K562 (cell line): ENCODE data around the gene EVC.

Experiments
- COPS2 ChIP-seq: fragments of 450-650 bp; conservative IDR thresholded peaks from 2 replicates; pipeline ENCODE4 v1.6.1; 2016; ENCODE audit warnings: mild to moderate bottlenecking, moderate library complexity
- ELF1 ChIP-seq: fragments of 200-800 bp; sonication (Bioruptor generic); IDR thresholded peaks from 2 replicates; pipeline ENCODE4 v1.6.1; 2016; ENCODE audit warnings: missing genetic modification characterization, missing compliant biosample characterization
- EP300 ChIP-seq: IDR thresholded peaks from 2 replicates; pipeline ENCODE4 v1.6.1; 2012; ENCODE audit warnings: low read length, improper control_type of control experiment
- FOXK2 ChIP-seq, 2 experiments: fragments of 450-650 bp; IDR thresholded peaks in 1 of 2; conservative IDR thresholded peaks in 1 of 2; 2 replicates each; pipeline ENCODE4 v1.6.1; 2016; ENCODE audit warnings: low read depth in 2 of 2, mild to moderate bottlenecking in 1 of 2
- MAZ ChIP-seq, 2 experiments: fragments of 450-650 bp in 1 of 2; sonication (generic) in 1 of 2; formaldehyde crosslinking; IDR thresholded peaks in 1 of 2; conservative IDR thresholded peaks in 1 of 2; 2 replicates each; pipeline versions ENCODE4 v1.4.0 to v1.5.0; 2020; ENCODE audit warnings: mild to moderate bottlenecking in 1 of 2, missing genetic modification reagents in 1 of 2
- STAG1 ChIP-seq: sonication (generic); formaldehyde crosslinking; IDR thresholded peaks from 2 replicates; pipeline ENCODE4 v1.5.0; 2020; ENCODE audit warnings: missing genetic modification reagents, borderline replicate concordance
- TF ChIP-seq, protein P1 (sequence below): fragments of 250-450 bp; sonication (Bioruptor Pico); IDR thresholded peaks from 2 replicates; pipeline ENCODE4 v1.5.0; 2020; ENCODE audit warnings: mild to moderate bottlenecking
- TF ChIP-seq, protein P2 (sequence below), 2 experiments: fragments of 200-800 bp in 1 of 2; sonication (Bioruptor generic) in 1 of 2; sonication (generic) in 1 of 2; formaldehyde crosslinking in 1 of 2; IDR thresholded peaks in 1 of 2; conservative IDR thresholded peaks in 1 of 2; 2 replicates each; pipeline versions ENCODE4 v1.5.0 to v1.6.1; 2016 to 2020; ENCODE audit warnings: missing compliant biosample characterization in 1 of 2, missing genetic modification characterization in 1 of 2, missing genetic modification reagents in 1 of 2

DNA sequence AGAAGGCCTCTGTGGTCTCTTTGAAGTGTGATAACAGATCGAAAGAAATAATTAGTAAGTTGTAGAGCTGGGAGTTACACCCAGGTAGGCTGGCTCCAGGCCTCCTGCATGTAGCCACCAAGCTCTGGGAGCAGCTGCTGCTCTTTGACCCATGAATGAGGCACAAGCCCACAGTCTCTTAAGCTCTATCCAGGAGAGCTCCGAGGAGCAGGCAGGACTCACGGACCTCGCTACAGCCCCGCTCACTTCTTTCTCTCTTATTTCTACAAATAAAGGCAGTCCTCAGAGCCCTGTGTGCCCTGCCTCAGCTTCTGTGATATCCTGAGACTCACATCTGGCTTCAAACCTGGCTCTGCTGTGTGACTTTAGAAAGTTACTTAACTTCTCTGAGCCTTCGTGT is 86.9 kb downstream of the EVC start:
- TF ChIP-seq, protein P1, sequence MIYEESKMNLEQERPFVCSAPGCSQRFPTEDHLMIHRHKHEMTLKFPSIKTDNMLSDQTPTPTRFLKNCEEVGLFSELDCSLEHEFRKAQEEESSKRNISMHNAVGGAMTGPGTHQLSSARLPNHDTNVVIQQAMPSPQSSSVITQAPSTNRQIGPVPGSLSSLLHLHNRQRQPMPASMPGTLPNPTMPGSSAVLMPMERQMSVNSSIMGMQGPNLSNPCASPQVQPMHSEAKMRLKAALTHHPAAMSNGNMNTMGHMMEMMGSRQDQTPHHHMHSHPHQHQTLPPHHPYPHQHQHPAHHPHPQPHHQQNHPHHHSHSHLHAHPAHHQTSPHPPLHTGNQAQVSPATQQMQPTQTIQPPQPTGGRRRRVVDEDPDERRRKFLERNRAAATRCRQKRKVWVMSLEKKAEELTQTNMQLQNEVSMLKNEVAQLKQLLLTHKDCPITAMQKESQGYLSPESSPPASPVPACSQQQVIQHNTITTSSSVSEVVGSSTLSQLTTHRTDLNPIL (CRISPR knock-in tag) = no peak
- TF ChIP-seq, protein P2, sequence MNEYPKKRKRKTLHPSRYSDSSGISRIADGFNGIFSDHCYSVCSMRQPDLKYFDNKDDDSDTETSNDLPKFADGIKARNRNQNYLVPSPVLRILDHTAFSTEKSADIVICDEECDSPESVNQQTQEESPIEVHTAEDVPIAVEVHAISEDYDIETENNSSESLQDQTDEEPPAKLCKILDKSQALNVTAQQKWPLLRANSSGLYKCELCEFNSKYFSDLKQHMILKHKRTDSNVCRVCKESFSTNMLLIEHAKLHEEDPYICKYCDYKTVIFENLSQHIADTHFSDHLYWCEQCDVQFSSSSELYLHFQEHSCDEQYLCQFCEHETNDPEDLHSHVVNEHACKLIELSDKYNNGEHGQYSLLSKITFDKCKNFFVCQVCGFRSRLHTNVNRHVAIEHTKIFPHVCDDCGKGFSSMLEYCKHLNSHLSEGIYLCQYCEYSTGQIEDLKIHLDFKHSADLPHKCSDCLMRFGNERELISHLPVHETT (CRISPR knock-in tag; conservative IDR thresholded peaks at IDR 0.05 in 1 of 2, IDR thresholded peaks at IDR 0.05 in 1 of 2) = no peak
- no peak for TF ChIP-seq COPS2
- TF ChIP-seq EP300 = no peak
- no peak for TF ChIP-seq MAZ (CRISPR knock-in tag; conservative IDR thresholded peaks at IDR 0.05 in 1 of 2, IDR thresholded peaks at IDR 0.05 in 1 of 2)
- TF ChIP-seq FOXK2 (conservative IDR thresholded peaks at IDR 0.05 in 1 of 2, IDR thresholded peaks at IDR 0.05 in 1 of 2; ENCODE audit: low read depth in 2 of 2) = no peak
- TF ChIP-seq STAG1 (CRISPR knock-in tag) = no peak
- no peak for TF ChIP-seq ELF1 (tag)
